ENCODE data around the gene TSPAN5.
"Not testable (repeated sequence)": the region's sequence is repeated elsewhere in the genome, so short reads cannot be mapped to it uniquely, and the experiment has no call there.

Gene TSPAN5

DNA sequence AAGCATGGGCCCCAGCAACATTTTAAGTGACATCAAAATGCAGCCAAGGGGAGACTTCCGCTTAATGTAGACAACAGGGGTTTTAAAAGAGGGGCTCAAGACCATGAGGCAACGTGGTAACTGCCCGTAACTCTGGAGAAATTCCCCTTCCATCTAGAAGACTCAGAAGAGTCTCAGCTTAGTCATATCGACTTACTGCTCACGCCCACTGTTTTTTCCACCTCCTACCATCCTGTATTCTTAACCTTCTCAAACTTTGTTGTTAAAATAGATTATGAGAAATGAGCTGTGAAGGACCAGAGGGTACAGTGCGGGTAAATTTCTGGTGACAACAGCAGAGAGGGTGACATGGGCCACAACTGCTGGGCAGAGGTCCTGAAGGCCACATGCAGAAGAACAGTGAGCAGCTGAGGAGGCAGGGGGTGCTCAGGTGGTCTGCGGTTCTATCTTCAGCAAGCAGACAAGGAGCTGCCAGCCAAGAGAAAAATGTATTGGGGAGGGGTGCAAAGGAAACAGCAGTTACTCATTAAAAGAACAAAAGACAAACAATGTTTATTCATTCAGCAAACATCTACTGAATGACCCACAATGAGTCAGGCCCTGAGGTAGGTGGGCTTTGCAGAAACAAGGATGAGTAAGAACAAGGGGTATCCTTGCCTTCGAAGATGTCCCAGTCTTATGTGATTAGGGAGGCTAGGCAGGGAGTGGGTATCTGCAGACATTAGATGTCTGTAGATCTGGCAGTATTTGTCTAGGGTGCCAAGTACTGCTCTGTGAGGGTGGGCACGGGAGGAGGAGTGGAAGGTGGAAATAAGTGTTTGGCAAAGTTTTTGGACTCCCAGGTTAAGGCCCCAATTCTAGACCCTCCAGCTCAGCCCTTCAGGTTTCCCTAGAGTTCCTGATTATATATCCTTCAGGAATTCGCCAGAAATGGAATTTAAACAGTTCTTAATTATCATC lies 175.3 kb downstream of the TSPAN5 start:
- DNase-seq, result peak; percentile 60

GRCh38 chr4:98482503-98482846 lies 175.9 kb downstream of the TSPAN5 start:
- DNase-seq, result no peak

DNA sequence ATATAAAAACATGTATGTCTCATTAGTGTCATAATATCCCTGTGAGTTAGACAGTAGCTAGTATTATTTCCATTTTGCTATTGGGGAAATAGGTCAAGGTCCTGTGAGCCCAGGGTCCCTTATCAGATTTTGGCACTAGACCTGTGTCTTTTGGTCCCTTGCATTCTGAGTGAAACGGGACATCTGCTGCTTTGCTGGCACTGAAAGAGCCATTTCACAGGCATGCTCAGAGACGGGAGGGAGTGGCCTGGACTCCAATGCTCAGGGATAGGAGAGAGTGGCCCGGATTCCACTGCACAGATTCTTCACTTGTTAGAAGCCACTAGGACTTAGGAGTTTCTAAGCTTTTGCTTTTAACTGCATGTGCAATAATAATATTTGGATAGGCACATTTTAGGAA lies 177.2 kb downstream of the TSPAN5 start:
- DNase-seq, result no peak

GRCh38 chr4:98480535-98480934 lies 177.9 kb downstream of the TSPAN5 start:
- no peak for DNase-seq

- not testable (repeated sequence) for DNase-seq
These were observed 178.8 kb downstream of the TSPAN5 start for GRCh38 chr4:98479590-98479989.

GRCh38 chr4:98476891-98477290 lies 181.5 kb downstream of the TSPAN5 start:
- no peak for DNase-seq

DNA sequence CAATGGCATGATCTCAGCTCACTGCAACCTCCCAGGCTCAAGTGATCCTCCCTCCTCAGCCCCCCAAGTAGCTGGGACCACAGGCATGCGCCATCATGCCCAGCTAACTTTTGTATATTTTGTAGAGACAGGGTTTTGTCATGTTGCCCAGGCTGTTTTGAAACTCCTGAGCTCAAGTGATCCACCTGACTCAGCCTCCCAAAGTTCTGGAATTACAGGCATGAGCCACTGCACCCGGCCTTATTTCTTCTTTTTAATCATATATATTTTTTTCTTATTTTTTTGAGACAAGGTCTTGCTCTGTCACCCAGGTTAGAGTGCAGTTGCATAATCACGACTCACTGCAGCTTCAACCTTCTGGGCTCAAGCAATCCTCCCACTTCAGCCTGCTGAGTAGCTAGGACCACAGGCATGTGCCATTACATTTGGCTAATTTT lies 184.0 kb downstream of the TSPAN5 start:
- peak; percentile 18 for DNase-seq

- DNase-seq, result no peak
These were observed 185.4 kb downstream of the TSPAN5 start for GRCh38 chr4:98473046-98473445.

DNA sequence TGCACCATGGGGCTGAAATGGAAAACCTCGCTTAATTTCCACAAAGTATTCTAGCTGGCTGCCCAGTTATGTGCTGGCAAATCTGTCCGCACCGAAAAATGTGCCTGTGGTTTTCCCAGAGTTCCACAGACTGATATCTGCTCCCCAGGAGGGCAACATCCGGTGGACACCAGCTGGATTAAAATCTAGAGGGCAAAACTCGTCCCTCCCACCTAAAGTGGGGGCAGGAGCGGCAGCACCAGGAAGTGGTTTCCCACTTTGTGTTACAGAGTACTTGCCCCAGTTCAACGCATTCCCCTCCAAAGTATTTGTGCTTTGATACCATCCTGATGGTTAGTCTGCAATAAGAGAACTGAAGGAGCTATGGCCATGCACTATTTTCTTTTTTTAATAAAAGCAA lies 187.6 kb downstream of the TSPAN5 start:
- DNase-seq, result no peak

DNA sequence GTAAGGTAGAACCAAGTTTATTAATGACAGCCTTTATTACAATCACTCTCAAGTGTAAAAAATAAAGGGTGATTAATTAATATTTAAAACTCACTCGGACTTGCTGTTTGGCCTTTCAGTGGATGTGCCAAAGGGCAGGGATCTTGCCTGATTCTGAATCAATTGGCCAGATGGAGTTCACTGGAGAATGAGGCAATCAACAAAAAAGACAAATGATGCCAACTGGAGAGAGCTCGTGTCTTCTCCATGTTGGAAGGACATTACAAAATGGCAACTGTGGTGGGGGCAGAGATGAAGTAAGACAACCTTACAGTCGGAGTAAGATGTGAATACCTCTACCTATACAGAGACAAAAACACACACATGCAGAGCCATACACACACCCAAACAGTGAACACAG lies 188.0 kb downstream of the TSPAN5 start:
- no peak for DNase-seq

DNA sequence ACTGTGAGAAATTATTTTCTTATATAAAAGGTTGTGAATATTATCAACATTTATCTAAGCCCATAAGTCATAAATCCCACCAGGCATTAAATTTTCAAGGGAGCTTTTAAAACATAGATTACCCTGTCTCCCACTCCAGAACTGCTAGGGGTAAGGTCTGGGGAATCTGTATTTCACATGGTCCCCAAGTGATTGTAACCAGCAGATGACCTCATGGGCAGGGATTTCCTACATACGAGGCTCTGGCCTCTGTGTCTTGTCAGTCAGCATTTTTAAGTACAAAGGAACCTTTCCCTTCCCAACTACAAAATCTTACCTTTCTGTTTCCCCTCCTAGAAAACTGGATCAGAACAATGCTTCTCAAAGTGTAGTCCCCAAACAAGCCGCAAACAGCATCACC lies 188.6 kb downstream of the TSPAN5 start:
- DNase-seq, result no peak

GRCh38 chr4:98468709-98469108 lies 189.7 kb downstream of the TSPAN5 start:
- no peak for DNase-seq

GRCh38 chr4:98467627-98468072 lies 190.8 kb downstream of the TSPAN5 start:
- peak; percentile 80 for DNase-seq

- DNase-seq, result no peak
These were observed 191.4 kb downstream of the TSPAN5 start for GRCh38 chr4:98466868-98467599.

DNA sequence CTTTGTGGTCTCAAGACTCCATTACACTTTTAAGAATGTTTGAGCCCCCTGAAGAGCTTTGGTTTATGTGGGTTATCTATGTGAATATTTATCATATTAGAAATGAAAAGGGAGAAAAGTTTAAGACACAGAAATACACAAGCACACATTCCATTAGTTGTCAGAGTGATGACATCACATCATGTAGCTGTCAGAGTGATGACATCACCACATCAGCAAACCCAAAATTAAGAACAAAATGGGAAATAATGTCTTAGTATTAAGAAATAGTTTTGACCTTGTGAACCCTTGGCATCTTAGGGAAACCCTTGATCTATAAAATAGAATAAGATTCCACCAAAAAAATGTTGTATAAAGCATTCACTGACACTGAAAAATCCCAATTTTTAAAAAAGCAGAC lies 195.9 kb downstream of the TSPAN5 start:
- no peak for DNase-seq

DNA sequence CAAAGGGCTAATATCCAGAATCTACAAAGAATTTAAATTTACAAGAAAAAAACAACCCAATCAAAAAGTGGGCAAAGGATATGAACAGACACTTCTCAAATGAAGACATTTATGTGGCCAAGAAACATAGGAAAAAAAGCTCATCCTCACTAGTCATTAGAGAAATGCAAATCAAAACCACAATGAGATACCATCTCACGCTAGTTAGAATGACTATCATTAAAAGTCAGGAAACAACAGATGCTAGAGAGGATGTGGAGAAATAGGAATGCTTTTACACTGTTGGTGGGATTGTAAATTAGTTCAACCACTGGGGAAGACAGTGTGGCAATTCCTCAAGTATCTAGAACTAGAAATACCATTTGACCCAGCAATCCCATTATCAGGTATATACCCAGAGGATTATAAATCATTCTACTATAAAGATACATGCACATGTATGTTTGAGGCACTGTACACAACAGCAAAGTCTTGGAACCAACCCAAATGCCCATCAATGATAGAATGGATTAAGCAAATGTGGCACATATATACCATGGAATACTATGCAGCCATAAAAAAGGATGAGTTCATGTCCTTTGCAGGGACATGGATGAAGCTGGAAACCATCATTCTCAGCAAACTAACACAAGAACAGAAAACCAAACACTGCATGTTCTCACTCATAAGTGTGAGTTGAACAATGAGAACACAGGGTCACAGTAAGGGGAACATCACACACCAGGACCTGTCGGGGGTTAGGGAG lies 197.1 kb downstream of the TSPAN5 start:
- not testable (repeated sequence) for DNase-seq

DNA sequence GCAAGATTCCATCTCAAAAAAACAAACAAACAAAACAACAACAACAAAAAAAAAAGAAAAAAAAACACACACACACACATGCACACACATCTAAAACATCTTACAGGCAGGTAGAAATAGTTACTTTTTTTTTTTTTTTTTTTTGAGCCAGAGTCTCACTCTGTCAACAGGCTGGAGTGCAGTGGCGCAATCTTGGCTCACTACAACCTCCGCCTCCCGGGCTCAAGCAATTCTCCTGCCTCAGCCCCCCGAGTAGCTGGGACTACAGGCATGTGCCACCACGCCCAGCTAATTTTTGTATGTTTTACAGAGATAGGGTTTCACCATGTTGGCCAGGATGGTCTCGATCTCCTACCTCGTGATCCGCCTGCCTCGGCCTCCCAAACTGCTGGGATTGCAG lies 201.0 kb downstream of the TSPAN5 start:
- DNase-seq, result not testable (repeated sequence)

- no peak for DNase-seq
These were observed 206.3 kb downstream of the TSPAN5 start for GRCh38 chr4:98452091-98452490.

- DNase-seq, result peak; percentile 21
These were observed 209.5 kb downstream of the TSPAN5 start for GRCh38 chr4:98448908-98449307.

DNA sequence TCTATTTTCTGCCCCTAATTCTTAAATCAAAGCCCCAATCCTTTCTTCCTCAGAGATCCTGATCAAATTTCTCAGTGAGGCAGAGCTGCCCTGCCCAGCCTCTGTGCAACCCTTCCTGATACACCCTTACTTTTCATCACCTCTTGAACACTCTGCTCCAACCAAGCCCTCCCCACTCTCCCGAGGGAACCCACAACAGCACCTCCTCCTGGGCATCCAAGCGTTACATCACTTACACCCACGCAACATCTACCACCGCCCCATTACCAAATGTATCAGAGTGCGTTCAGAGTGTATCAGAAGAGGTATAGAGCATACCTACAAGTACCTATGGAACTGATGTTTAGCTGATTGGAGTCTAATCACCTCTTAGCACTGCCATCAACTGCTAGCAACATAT lies 210.8 kb downstream of the TSPAN5 start:
- peak; percentile 16 for DNase-seq

DNA sequence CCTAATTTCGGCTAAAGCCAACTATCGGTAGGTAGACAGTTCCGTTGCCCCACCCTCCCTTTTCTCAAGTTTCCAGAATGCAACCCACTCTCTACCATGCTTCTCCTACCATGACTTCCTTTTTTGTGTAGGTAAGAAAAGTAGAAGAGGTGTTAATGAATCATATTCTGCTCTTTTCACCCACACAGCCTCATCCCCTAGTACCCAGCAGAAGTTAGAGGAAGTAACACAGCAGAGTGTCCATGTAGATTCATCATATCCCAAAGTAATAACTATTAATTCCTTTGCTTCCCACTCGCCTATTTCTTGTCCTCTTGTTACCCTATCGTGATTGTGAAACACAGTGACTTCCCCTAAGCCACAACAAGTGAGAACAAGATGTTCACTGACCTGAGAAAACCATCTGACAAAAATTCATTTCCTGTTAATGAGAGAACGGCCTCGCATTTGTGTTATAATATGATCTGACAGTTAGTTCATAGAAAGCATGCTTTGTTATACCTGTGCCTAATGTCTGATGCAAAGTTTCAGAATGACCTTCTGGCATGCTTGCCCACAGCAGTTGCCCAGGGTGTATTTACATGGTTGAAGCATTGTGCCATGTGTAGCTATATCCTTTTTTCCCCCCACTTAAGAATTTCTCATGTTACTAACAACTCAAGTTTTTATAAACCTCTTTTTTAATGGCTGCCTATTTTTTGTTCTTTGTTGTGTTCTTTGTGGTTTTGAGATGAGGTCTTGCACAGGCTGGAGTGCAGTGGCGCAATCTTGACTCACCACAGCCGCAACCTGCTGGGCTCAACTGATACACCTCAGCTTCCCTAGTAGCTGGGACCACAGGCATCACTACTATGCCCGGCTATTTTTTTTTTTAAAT lies 211.7 kb downstream of the TSPAN5 start:
- peak; percentile 73 for DNase-seq

DNA sequence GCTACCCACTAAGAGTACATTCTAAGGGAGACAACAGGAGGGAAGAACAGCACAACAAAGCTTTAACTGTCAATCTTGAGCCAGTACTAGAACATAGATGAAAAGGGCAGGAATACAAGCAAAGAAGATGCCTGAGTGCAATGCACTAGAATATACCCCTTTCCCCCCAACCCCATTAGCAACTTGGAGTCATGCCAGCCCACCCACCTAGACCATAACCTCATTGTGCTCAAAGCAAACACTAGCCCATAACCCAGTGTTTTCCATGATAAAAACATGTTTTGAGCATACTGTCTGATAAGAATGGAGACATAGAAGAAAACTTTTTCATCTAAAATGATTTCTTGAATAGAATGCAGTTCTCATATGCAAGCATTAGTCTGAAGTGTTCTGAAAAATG lies 214.0 kb downstream of the TSPAN5 start:
- DNase-seq, result no peak

Measured in stimulated activated CD4-positive, alpha-beta T cell treated with anti-CD3 and anti-CD28 coated beads, Interleukin-15, amount 100 ng/mL, for 24 hours (primary cell).